ENCODE measurements around the gene PDE4D. TPM values are rescaled to one million over a fixed set of nuclear protein-coding genes. Genes with fewer than 3 reads are reported as not detected.

Gene PDE4D
- total RNA-seq, 2 experiments from 2014 or later: 164 to 175 TPM

DNA sequence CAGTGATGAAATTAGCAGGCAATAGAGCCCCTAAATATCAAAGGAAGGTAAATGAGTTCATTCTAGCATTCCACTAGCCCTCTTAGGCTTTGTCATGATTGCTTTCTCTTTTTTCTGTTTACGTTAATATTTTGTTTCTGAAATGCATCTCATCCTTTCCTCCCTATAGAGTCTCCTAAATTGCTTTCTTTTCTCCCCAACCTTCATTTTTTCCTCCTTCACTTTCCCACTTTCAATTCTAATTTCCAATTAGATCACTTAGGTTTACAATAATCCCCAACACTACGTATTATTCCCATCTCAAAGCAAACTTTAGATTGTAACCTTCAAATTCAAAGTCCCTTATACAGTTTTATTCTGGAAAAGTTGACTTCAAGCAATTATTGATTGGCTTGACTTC, 751.4 kb downstream of the PDE4D start:
- H3K4me3 ChIP-seq (ENCODE audit: low read length): no peak overlapping the region
- no peaks in the 10 kb centered on the region for H3K36me3 Mint-ChIP-seq (ENCODE audit: low read depth)
- no peaks in the 10 kb centered on the region for H3K27me3 Mint-ChIP-seq
- no peaks in the 10 kb centered on the region for H3K4me1 Mint-ChIP-seq (ENCODE audit: low read depth)
- no peaks in the 10 kb centered on the region for H3K9me3 ChIP-seq (ENCODE audit: control insufficient read depth in 1 of 2, insufficient read depth in 1 of 2, low read length in 2 of 2)
- TF ChIP-seq, protein P1, sequence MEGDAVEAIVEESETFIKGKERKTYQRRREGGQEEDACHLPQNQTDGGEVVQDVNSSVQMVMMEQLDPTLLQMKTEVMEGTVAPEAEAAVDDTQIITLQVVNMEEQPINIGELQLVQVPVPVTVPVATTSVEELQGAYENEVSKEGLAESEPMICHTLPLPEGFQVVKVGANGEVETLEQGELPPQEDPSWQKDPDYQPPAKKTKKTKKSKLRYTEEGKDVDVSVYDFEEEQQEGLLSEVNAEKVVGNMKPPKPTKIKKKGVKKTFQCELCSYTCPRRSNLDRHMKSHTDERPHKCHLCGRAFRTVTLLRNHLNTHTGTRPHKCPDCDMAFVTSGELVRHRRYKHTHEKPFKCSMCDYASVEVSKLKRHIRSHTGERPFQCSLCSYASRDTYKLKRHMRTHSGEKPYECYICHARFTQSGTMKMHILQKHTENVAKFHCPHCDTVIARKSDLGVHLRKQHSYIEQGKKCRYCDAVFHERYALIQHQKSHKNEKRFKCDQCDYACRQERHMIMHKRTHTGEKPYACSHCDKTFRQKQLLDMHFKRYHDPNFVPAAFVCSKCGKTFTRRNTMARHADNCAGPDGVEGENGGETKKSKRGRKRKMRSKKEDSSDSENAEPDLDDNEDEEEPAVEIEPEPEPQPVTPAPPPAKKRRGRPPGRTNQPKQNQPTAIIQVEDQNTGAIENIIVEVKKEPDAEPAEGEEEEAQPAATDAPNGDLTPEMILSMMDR (IDR thresholded peaks at IDR 0.05): no peak
- no peaks in the 10 kb centered on the region for H3K27me3 ChIP-seq (ENCODE audit: control insufficient read depth in 1 of 2, insufficient read depth in 2 of 2, low read length in 2 of 2)
- peaks cover 4% of the 10 kb centered on the region for H3K4me1 ChIP-seq (ENCODE audit: insufficient read depth, low read length)
- no peak overlapping the region for H3K27ac Mint-ChIP-seq
- POLR2A ChIA-PET: no interaction called here
- no peak overlapping the region for H3K27ac ChIP-seq (ENCODE audit: low read depth in 1 of 2, low read length in 2 of 2)
- no peaks in the 10 kb centered on the region for H3K9me3 Mint-ChIP-seq
- DNase-seq (no peak), ATAC-seq (ENCODE audit: poor library complexity) (no peak)
- no peak overlapping the region for H3K4me3 Mint-ChIP-seq
- intact Hi-C loops (cut with DNase I, micrococcal nuclease): no loop called here
- H3K36me3 ChIP-seq (ENCODE audit: insufficient read depth, low read length): no peaks in the 10 kb centered on the region
- CTCF ChIA-PET: interaction anchor here (0.9 kb wide), 1 partner anchor 33 kb away, joined by 3 read pairs; no protein-coding TSS in a partner anchor

- no peak overlapping the region for H3K27ac Mint-ChIP-seq
- no peak overlapping the region for H3K4me3 ChIP-seq (ENCODE audit: low read length)
- no peak for ATAC-seq (ENCODE audit: poor library complexity)
- no peaks in the 10 kb centered on the region for H3K27me3 ChIP-seq (ENCODE audit: control insufficient read depth in 1 of 2, insufficient read depth in 2 of 2, low read length in 2 of 2)
- no peaks in the 10 kb centered on the region for H3K4me1 ChIP-seq (ENCODE audit: insufficient read depth, low read length)
- ChIA-PET POLR2A (no interaction called here), CTCF (no interaction called here)
- no peaks in the 10 kb centered on the region for H3K9me3 ChIP-seq (ENCODE audit: control insufficient read depth in 1 of 2, insufficient read depth in 1 of 2, low read length in 2 of 2)
- H3K36me3 Mint-ChIP-seq (ENCODE audit: low read depth): no peaks in the 10 kb centered on the region
- H3K36me3 ChIP-seq (ENCODE audit: insufficient read depth, low read length): no peaks in the 10 kb centered on the region
- H3K9me3 Mint-ChIP-seq: no peaks in the 10 kb centered on the region
- H3K27me3 Mint-ChIP-seq: no peaks in the 10 kb centered on the region
- H3K27ac ChIP-seq (ENCODE audit: low read depth in 1 of 2, low read length in 2 of 2): no peak overlapping the region
- TF ChIP-seq, protein P1 (IDR thresholded peaks at IDR 0.05): no peak
- no peaks in the 10 kb centered on the region for H3K4me1 Mint-ChIP-seq (ENCODE audit: low read depth)
- no peak for DNase-seq
- H3K4me3 Mint-ChIP-seq: no peak overlapping the region
- intact Hi-C loops (cut with DNase I, micrococcal nuclease): no loop called here
Measured at GRCh38 chr5:59140133-59140532, 753.4 kb downstream of the PDE4D start.

DNA sequence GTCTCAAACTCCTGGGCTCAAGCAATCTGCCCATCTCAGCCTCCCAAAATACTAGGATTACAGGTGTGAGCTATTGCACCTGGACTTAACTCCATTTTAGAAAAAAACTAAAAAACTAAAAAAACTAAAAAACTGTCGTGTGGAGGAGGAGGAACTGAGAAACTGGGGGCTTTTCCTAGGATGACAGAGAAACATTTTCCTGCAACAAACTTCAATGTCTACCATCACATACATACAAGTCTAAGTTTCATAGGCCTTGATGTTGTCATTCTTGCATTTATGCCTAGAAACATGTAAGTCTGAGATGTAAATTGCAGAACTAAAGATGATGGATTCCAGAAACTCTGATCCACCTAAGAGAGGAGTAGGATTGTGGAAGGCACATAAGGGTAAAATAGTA, 753.8 kb downstream of the PDE4D start:
- no peak overlapping the region for H3K27ac ChIP-seq (ENCODE audit: low read depth in 1 of 2, low read length in 2 of 2)
- H3K36me3 Mint-ChIP-seq (ENCODE audit: low read depth): no peaks in the 10 kb centered on the region
- no peak overlapping the region for H3K4me3 ChIP-seq (ENCODE audit: low read length)
- H3K9me3 Mint-ChIP-seq: no peaks in the 10 kb centered on the region
- TF ChIP-seq, protein P1 (IDR thresholded peaks at IDR 0.05): no peak
- ChIA-PET CTCF (no interaction called here), POLR2A (interaction anchor here (1.5 kb wide), 1 partner anchor 12 kb away, joined by 8 read pairs; no protein-coding TSS in a partner anchor)
- H3K4me1 ChIP-seq (ENCODE audit: insufficient read depth, low read length): no peaks in the 10 kb centered on the region
- peaks cover 2% of the 10 kb centered on the region for H3K4me1 Mint-ChIP-seq (ENCODE audit: low read depth)
- no peak for DNase-seq
- H3K36me3 ChIP-seq (ENCODE audit: insufficient read depth, low read length): no peaks in the 10 kb centered on the region
- no peak overlapping the region for H3K27ac Mint-ChIP-seq
- H3K27me3 ChIP-seq (ENCODE audit: control insufficient read depth in 1 of 2, insufficient read depth in 2 of 2, low read length in 2 of 2): no peaks in the 10 kb centered on the region
- ATAC-seq (ENCODE audit: poor library complexity): no peak
- no peaks in the 10 kb centered on the region for H3K9me3 ChIP-seq (ENCODE audit: control insufficient read depth in 1 of 2, insufficient read depth in 1 of 2, low read length in 2 of 2)
- H3K27me3 Mint-ChIP-seq: no peaks in the 10 kb centered on the region
- intact Hi-C loops (cut with DNase I, micrococcal nuclease): no loop called here
- H3K4me3 Mint-ChIP-seq: no peak overlapping the region
